GM12864 (cell line): ENCODE results near the gene ACSM3.

Experiments used
- DNase-seq: peaks from one replicate; pipeline ENCODE4 v3.0.0-alpha.2; 2011; ENCODE audit warnings: low read depth
- H3K4me3 ChIP-seq: 2 replicates; pipeline ENCODE4 v1.5.1; 2011; ENCODE audit warnings: mild to moderate bottlenecking, low read depth, low read length, control low read depth
- TF ChIP-seq, protein P1 (sequence below): IDR thresholded peaks from 2 replicates; pipeline ENCODE4 v1.5.1; 2011; ENCODE audit warnings: low read depth, mild to moderate bottlenecking, moderate library complexity, low read length, control low read depth, inconsistent platforms; ENCODE audit errors: missing control alignments

Gene ACSM3

DNA sequence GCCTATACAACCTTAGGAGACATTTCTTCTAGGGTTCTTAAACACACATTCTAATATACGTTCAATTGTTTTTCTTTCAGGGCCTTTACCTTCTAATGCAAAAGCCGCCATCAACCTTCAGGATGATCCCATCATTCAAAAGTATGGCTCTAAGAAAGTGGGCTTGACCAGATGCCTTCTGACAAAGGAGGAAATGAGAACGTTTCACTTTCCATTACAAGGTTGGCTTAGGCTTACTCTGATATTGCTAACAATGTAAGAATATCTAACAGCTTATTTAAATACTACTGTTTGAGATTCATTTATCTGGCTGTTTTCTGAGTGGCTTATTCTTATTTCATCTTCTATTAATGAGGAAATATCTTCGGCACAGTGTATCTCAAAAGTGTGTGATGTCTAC lies 57.9 kb downstream of the ACSM3 start:
- TF ChIP-seq, protein P1, sequence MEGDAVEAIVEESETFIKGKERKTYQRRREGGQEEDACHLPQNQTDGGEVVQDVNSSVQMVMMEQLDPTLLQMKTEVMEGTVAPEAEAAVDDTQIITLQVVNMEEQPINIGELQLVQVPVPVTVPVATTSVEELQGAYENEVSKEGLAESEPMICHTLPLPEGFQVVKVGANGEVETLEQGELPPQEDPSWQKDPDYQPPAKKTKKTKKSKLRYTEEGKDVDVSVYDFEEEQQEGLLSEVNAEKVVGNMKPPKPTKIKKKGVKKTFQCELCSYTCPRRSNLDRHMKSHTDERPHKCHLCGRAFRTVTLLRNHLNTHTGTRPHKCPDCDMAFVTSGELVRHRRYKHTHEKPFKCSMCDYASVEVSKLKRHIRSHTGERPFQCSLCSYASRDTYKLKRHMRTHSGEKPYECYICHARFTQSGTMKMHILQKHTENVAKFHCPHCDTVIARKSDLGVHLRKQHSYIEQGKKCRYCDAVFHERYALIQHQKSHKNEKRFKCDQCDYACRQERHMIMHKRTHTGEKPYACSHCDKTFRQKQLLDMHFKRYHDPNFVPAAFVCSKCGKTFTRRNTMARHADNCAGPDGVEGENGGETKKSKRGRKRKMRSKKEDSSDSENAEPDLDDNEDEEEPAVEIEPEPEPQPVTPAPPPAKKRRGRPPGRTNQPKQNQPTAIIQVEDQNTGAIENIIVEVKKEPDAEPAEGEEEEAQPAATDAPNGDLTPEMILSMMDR, result no peak
- H3K4me3 ChIP-seq, result no peak overlapping the region
- no peak for DNase-seq

DNA sequence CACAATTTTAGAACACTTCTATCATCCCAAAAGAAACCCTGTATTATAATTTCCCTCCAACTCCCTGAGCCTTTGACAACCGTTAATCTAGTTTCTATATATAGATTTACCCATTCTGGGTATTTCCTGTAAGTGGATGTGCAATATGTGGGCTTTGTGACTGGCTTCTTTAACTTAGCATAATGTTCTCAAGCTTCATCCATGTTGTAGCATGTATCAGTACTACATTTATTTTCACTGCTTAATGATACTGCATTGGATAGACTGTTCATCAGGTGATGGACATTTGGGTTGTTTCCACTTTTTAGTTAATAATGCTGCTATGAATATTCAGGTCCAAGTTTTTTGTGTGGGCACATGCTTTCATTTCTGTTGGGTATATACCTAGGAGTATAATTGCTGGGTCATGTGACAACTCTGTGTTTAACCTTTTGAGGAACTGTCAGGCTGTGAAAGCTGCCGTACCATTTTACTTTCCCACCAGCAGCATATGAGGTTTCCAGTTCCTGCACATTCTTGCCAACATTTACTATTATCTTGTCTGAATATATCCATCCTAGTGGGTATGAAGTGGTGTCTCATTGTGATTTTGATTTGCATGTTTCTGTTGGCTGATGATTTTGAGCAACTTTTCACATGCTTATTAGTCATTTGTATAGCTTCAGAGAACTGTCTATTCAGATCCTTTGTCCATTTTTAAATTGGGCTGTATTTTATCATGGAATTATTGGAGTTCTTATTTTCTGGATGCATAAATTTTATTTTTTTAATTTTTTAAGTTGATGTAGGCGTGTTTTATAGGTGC lies 58.9 kb downstream of the ACSM3 start:
- no peak overlapping the region for H3K4me3 ChIP-seq
- TF ChIP-seq, protein P1, result no peak
- no peak for DNase-seq

DNA sequence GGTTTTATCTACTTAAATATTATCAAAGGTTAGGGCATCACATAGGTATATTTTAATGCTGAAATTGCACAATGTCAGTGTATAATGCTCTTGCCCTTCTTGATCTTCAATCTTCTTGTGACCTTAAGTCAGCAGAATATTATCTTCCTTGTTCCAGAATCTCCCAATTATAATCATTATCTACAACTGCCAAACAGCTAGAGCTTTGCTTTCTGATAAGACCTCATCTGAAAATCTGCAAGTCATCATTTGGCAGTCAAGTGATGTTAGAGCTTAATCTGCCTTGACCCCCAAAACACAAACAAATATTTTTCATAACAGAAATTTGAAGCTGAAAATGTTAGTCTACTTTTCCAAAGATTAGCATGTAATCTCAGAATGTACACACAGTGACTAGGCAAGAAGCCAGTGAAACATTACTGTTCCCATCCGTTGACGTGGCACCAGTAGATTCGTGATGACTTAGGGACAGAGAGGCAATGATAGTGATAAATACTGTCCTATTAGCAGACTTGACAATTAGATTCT lies 62.3 kb downstream of the ACSM3 start:
- no peak overlapping the region for H3K4me3 ChIP-seq
- TF ChIP-seq, protein P1, result no peak
- DNase-seq, result no peak

DNA sequence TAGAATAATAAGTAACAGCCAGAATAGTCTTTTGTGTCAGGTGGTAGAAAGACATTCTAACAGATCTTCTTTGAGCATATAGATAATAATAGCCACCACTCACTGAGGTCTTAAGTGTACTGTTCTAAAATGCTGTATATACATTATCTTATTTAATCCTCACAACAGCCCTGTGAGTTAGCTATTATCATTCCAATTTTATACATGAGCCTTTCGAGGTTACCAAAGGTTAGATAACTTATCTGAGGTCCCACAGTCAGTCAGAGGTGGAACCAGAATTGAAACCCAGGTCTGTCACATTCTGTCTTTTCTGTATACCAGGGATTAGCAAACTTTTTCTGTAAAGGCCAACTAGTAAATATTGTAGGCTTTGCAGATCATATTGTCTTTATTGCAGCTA lies 65.7 kb downstream of the ACSM3 start:
- TF ChIP-seq, protein P1, result no peak
- no peak for DNase-seq
- no peak overlapping the region for H3K4me3 ChIP-seq

DNA sequence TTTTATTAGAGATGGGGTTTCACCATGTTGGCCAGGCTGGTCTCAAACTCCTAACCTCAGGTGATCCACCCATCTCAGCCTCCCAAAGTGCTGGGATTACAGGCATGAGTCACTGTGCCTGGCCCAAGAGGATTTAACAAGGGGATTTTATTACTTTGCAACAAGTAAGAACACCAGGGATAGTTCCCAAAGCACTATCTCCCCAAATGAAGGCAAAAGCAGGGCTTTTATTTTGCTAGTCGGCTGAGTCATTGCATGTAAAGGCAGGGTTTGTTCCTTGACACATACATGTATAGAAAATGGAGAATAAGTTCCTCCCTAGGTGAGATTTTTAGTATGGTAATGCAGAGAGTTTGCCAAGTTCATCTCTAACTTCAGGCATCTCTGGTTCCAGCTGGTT lies 66.6 kb downstream of the ACSM3 start:
- no peak overlapping the region for H3K4me3 ChIP-seq
- no peak for DNase-seq
- TF ChIP-seq, protein P1, result no peak

DNA sequence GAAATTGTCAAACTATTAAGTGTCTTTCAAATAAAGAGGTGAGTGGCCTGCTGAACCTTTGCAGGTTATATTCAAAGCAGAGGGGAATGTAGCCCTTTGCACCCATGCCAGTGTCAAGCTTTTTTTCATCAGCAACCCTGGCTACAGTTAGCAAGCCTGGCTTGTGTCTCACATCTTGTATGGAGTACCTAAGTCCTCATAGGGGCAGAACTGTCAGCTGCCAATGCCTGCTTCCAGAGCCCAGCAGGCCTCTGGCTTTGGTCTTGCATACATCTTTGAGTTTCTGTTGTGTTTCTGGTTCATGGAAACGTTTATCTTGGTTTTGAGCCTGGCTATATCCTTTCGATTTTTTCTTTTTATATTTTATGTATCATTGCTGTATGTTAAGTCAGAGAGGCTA lies 69.3 kb downstream of the ACSM3 start:
- no peak overlapping the region for H3K4me3 ChIP-seq
- no peak for DNase-seq
- TF ChIP-seq, protein P1, result no peak

DNA sequence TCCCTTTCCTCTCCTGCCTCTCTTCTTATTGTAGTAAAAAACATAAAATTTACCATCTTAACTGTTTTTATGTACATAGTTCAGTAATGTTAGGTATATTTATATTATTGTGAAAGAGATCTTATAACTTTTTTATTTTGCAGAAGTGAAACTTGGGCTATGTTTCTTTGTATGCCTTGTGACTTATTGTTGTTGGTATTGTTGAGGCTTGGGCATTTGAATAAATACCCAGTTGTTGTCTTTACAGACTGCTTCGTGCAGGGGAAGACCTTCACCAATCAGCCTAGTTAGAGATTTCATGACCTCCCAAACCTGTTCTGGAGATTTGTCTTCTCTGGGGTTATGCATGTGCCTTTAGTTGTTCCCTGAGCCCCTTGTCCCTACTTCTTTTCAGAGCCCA lies 74.4 kb downstream of the ACSM3 start:
- H3K4me3 ChIP-seq, result no peak overlapping the region
- TF ChIP-seq, protein P1, result no peak
- DNase-seq, result no peak
